CD4-positive, alpha-beta T cell treated with Interleukin-17A for 4 hours (primary cell): ENCODE data around the gene USP1.

Experiments
- DNase-seq: peaks from one replicate; pipeline ENCODE4 v3.0.0-alpha.2; 2020; ENCODE audit warnings: mixed read lengths

USP1 gene, protein sequence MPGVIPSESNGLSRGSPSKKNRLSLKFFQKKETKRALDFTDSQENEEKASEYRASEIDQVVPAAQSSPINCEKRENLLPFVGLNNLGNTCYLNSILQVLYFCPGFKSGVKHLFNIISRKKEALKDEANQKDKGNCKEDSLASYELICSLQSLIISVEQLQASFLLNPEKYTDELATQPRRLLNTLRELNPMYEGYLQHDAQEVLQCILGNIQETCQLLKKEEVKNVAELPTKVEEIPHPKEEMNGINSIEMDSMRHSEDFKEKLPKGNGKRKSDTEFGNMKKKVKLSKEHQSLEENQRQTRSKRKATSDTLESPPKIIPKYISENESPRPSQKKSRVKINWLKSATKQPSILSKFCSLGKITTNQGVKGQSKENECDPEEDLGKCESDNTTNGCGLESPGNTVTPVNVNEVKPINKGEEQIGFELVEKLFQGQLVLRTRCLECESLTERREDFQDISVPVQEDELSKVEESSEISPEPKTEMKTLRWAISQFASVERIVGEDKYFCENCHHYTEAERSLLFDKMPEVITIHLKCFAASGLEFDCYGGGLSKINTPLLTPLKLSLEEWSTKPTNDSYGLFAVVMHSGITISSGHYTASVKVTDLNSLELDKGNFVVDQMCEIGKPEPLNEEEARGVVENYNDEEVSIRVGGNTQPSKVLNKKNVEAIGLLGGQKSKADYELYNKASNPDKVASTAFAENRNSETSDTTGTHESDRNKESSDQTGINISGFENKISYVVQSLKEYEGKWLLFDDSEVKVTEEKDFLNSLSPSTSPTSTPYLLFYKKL

DNA sequence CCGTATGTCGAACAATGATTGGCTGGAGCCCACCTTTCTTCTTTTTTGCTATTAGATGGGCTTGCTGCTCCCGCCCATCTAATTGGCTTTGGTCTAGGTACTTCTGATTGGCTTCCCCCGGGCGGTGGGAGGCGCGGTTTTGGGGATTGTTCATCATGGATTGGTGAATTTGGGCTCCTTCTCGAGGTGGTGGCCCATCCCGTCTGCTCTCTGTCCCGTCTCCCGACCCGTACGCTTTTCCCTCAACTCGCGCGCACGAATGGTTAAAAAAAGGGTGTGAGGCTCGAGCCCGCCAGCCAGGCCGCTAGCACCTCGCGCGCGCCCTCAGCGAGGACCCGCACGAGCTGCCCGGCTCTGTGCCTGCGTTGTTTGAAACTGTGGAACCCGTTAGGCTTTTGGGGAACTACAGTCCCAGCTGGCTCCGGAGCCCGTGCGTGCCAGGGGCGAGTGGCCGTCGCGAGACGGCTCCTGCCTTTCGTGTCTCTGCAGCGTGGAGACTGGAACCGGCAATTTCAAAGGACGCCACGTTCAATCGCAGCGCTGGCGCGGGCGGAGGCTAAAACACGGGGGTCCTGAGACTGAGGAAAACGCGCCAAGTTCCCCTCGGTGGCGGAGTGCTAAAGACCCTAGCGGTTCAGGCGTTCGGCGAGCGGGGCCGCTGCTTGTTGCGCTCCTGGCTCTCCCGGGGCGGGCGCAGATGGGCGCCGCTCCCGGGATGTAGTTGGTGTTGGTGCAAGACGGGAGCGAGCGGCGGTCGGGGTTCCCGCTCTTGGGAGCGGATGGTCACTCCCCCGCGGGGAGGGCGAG is at the start of gene USP1:
Gene USP1 (plus strand): TSS at position 584 of the 807 bp plus-strand sequence. CDS start 2,819 bp downstream, outside the sequence.
- DNase-seq = peak; percentile 97

DNA sequence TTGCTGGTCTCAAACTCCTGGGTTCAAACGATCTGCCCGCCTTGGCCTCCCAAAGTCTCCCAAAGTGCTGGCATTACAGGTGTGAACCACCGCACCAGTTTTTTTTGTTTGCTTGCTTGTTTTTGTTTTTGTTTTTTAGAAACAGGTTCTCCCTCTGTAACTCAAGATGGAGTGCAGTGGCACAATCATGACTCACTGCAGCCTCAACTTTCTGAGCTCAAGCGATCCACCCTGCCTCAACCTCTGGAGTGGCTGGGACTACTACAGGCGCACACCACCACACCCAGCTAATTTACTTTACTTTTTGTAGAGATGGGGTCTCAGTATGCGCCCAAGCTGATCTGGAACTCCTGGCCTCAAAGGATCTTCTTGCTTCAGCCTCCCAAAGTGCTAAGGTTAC is 47.3 kb upstream of the USP1 start:
- no peak for DNase-seq

DNA sequence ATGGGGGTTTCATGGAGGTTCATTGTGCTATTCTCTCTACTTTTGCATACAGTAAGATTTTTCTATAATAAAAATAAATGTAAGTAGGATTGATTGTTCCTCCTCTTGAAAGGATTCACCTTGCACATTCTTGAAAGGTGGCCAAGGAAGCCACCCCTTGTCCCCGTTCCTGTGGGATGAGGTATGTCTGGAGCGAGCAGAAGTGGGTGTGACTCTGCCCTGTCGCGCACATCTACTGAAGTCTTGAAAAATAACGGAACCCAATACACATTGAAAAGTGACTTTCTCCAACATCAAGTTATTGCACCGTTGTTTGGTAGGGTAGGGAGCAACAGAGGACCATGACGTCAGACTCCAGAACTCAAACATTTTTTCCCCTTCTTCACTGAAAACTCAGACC is 46.8 kb upstream of the USP1 start:
- no peak for DNase-seq

DNA sequence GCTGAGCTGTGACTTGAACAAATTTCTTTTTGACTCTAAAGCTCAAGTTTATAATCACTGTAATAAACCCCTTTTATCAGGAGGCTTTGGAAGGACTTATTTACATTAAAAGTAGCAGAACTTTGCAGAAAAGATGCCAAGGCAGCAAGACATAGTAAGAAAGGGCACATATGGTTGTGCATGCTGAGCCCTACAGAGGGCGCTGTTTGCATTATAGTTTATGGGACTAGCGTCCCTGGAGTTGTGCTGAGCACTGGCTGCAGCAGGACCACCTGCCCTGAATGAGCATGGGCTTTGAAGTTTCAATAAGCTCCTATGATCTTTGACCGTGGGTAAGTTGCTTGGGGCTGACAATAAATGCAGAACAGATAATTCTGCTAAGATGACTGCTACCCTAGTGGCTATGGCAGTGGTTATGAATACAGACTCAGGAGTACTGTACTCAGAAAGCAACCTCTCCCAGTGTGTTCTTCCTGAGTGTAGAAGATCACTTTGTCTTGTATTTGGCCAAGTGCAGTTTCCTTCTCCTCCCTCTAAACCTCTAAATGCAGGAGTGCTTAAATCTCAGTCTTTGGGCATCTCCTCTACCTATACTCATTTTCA is 45.4 kb upstream of the USP1 start:
- DNase-seq = peak; percentile 30

DNA sequence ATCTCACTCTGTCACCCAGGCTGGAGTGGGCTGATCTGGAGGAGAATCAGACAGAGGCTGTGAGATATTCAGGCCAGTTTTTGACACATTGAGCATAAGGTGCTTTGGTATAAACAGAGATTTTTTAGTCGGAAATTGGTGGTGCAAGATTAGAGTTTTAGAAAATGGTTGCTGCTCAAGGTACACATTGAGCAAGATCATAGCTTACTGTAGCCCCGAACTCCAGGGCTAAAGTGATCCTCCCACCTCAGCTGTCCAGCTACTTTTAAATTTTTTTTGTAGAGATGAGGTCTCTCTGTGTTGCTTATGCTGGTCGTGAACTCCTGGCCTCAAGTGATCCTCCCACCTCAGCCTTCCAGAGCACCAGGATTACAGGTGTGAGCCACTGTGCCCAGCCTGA is 43.9 kb upstream of the USP1 start:
- DNase-seq = no peak

DNA sequence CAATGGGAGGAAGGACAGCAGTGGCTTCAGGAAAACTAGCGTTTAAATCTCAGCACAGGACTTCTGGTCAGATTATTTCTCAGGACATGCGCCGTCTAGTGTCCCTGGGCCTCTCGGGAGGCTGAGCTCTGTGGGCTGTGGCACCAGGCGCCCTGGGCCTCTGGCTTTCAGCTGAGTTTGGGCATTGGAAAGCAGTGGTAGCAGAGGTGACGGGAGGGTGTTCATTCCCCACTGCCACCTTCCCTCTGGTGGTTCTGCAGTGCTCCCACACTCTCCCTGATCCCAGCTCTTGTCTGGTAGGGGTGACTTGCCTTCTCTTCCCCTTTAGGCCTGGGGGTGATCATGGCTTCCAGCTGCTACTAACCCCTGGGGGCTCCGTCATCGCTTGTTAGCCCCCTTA is 42.2 kb upstream of the USP1 start:
- DNase-seq = no peak

DNA sequence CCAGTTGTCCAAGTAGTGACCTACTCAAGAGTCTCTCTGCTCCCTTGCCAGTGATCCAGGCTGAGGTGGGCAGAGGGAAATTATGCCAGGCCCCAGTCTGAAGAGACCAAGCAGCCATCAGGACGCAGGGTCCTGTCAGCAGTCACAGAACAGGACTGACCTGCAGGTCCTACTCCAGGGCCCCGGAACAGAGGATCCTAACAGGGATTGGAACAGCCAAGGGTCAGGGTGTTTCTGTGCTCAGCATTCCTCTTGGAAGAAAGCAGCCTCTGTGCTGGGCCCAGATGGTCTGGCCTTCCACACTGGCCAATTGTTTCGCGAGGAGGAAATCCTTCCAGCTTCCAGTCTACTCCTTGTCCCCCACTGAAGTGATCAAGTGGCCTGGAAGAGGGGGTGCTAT is 41.6 kb upstream of the USP1 start:
- no peak for DNase-seq

DNA sequence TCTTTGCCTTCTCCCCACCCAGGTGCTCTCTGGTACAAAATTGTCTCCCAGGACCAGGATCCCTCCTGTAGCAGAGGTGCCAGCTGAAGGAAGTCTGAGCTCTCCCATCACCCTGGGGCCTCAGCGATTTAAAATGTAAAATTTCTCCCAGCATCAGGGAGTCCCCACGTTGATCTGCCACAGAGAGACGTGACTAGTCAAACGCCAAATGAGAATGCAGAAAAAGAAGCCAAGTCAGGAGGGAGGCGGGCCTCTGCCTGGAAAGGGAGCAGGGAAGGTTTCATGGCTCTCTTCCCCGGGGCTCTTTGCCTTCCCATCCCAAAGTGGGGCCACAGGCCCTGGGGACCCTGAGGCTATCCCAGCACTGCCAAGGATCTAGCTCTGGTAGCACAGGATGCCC is 40.0 kb upstream of the USP1 start:
- no peak for DNase-seq

DNA sequence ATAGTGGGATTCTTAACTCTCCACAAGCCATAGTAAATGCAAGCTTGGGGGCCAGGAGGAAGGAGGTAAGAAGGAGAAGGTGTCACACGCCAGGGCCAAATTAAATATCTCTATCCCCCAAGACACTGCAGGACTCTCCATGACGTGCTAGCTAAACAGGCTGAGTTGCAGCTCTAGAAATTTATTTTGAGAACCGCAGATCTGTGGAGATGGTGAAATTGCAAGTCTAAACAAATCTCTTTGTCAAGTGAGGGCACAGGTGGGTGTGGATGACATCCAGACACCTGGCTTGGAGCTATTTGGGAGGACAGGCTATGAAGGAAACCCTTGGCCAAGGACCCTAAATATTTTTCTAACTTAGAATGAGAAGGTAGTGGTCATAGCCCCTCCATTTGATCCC is 39.5 kb upstream of the USP1 start:
- no peak for DNase-seq

DNA sequence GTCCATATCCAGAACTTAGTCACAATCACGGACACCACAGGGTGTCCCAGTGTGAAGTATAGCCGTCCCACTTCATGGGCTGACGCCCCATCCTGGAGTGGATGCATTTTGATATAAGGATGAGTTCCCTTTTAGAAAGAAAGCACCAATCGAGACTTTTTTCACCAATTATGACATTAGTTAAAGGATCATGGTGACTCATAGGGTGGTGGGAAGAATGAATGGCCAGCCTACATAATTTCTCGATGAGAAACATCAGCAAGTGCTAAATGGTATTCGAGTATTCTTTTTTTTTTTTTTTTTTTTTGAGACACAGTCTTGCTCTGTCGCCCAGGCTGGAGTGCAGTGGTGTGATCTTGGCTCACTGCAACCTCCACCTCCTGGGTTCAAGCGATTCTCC is 38.5 kb upstream of the USP1 start:
- no peak for DNase-seq

DNA sequence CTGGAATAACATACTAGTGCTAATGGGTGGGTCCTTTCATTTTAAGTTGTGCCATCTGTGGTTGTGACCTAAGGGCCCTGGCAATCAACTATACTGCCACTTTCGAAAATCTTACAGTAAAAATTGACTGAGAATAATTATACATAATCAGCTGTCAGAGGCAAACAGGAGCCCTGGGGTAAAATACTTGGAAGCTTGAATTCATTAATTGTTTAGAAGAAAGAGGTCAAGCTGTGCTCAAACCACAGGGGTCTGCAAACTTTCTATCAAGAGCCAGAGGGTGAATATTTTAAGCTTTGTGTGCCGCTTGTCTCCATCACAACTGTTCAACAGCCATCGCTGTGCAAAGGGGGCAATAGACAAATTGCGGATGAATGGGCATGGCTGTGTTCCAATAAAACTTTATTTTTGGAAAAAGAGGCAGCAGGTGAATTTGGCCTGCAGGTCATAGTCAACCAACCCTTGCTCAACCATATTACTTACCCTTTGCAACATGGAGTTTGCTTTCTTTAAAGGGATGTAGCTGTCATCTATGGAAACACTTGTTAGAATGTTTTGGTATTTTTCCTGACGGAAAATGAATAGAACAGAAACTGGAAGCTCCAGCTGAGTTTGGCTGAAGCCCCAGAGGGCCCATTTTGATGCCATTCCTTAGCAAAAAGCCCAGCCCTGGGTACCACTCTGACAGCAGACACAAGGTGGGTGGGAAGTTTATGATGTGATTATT is 35.7 kb upstream of the USP1 start:
- DNase-seq = no peak

DNA sequence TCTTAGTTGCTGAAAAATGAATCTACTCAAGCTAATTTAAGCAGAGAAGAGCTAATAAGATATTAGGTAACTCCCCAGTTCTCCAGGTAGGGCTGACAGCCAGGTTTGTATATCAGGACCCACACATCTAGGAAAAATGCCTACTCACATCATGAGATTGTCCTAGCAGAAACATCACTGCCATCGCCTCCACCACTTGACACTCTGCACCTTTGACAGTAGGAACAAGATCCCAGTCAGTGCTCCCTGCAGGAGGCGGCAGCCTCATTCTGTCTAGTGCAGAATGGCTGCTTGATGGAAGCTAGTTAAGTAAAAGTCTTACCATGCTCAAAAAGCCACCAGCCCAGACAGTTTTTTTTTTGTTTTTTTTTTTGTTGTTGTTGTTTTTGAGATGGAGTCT is 31.6 kb upstream of the USP1 start:
- no peak for DNase-seq

DNA sequence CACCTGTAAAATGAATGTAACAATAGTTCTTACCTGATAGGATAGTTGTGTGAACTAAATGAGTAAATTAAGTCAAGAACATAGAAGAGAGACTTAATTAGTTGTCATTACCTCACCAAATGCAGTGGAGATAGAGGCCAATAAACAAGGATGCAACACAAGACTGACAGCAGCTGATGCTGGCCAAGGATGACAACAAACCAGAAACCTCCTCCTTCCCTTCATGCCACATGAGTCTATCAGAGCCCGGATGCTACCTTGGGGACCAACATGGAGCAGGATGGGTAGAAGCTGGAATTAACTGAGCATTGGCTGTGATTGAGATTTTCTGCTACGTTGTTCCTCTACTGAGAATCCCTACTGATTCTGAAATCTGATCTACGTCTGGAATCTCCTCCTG is 30.3 kb upstream of the USP1 start:
- no peak for DNase-seq

DNA sequence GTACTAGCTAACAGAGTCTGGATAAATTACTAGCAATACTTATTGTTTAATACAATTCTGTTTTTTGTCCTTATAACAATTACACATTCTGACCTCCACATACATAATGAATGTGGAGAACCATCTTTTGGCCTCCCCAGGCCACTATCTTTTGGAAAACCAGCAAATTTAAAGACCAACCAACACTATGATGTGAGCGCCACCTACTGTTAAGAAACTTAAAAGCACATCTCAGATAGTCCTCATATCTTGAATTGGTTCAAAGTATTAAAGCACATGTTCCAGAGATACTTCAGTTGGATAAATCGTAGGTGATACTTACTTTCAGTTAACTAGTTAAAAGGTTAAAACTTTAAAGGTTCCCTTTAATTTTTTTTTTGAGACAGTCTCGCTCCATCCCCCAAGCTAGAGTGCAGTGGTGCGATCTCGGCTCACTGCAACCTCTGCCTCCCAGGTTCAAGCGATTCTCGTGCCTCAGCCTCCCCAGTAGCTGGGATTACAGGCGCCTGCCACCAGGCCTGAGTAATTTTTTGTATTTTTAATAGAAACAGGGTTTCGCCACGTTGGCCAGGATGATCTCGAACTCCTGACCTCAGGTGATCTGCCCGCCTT is 29.3 kb upstream of the USP1 start:
- peak; percentile 13 for DNase-seq

DNA sequence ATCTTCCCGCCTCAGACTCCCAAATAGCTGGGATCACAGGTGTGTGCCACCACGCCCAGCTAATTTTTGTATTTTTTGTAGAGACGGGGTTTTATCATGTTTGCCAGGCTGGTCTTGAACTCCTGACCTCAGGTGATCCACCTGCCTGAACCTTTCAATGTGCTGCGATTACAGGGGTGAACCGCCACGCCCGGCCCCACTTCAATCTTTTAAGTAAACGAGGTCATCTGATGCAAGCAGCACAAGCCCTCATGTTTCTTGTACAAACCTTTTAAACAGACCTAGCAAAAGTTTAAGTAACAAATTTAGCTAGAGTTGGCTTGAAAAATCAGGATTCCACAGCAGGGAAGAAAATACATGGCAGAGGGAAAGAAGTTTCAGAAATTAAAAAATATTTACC is 21.2 kb upstream of the USP1 start:
- no peak for DNase-seq

DNA sequence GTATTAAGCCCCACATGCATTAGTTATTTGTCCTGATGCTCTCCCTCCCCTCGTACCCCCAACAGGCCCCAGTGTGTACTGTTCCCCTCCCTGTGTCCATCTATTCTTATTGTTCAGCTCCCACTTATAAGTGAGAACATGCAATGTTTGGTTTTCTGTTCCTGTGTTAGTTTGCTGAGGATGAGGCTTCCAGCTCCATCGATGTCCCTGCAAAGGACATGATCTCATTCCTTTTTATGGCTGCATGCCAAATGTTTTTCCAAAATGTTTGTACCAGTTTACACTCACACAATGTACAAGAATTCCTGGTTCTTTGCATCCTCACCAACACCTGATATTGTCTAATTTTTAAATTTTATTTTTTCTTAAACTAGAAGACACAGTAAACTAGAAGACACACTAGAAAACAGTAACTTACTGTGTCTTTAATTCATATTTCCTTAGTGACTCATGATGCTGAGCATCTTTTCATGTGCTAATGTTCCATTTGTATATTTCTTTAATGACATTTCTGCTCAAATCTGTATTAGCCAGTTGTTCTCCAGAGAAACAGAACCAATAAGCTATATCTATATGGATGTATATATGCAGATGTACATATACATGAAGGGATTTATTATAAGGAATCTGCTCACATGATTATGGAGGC is 19.4 kb upstream of the USP1 start:
- DNase-seq = no peak

DNA sequence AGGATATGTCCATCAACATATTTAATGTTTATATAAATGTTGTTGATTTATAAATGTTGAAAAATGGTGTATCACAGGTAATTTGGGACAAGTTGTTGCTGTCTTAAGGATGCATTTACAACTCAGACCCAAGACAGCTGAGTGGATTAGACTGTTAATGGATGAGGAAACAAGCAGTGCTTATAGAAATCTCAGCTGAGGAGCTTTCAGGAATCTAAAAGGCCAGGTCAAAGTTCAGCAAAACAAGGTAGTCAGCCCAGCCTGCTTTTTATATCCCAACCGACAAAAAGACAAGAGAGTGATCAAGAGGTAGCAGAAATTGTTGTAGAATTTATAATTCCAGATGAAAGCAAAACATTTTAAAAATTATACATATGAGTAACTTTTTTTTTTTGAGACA is 16.6 kb upstream of the USP1 start:
- DNase-seq = no peak

DNA sequence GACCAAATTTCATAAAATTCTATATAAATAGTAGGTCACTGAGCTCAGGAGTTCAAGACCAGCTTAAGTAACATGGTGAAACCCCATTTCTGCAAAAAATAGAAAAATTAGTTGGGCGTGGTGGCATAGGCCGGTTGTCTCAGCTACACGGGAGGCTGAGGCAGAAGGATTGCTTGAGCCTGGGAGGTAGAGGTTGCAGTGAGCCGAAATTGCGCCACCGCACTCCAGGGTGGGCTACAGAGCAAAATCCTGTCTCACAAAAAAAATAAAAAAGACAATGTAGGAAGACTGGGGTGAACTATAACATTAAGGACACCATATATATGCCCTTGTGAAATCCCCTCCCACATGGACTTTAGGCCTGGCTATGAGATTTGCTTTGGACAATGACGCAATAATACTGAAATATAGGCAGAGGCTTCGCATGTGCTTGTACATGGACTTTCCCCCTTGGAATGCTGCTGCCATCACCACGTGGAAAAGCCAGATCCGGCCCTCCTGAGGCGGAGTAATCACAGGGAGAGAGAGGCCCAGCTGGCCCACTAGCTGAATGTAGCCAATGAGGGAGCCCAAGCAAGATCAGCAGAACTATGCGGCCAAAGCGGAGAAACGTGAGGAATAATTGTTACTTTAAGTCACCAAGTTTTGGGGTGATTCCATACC is 13.1 kb upstream of the USP1 start:
- DNase-seq = no peak

DNA sequence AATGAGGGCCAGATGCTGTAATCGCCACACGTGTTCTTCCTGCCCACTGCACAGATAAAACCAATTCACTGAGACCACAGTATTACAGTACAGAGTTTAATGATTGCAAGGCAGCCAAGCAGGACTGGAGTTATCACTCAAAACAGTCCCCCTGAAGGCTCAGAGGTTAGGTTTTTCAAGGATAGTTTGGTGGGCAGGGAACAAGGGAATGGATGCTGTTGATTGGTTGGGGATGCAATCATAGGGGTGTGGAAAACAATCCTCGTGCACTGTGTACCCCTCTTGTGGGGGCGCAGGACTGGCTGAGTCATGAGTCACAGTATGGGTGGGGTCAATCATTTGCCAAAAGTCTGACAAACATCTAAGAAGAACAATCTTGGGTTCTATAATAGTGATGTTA is 12.4 kb upstream of the USP1 start:
- DNase-seq = no peak

DNA sequence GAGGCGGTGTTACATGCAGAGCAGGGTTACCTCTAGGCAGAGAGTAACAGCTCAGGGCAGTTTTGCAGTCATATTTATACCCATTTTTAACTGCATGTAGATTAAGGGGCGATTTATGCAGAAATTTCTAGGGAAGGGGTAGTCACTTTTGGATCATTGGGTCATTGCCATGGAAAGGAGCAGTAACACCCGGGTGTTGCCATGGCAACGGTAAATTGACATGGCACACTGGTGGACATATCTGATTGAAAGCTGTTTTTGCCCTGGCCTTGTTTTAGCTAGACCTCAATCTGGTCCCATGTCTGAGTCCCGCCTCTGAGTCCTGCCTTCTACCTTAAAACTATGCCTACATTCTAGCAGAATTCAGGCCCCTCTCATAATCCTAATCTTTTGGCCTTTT is 11.8 kb upstream of the USP1 start:
- DNase-seq = no peak

DNA sequence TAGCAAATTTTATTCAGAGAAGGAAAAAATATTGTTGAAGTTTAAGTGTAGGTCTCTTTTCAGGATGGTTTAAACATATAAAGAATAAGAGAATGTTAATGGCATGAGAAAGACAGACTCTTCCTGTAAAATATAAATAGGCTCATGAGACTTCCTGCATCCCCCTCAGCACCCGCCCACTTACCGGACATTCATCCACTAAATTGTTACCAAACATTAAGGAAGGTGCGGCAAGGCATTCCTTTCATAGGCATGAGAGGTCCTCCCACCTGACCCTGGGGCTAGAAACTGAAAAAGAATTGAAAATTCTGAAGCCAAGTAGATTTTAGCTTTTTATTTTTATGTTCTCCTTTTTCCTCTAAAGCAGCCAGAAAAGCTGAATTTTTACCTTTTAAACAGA is 10.6 kb upstream of the USP1 start:
- DNase-seq = no peak
